NK-92 (cell line): ENCODE measurements around the gene ZNF503.

Experiments used
- DNase-seq: peaks from one replicate; lab custom pipeline; 2025; ENCODE audit not compliant: unreplicated experiment; lab: John Stamatoyannopoulos, UW

Gene ZNF503

DNA sequence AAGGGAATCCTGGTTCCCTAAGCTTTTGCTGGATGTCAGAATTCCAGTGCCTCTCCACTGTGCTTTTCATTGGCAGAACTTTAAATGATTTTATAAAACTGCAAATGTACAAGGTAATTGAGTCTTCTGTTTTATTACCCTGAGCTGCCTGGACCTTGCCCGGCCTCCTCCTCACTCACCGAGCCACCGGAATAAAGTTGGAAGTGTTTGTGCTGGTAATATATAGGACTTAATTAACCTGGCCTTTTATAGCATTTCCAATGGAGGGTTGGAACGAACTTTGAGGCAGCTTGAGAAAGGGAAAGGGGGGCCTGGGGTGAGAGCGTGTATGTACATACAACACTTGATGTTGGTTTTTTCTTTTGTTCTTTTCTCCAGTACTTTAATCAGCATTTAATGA, 43.4 kb downstream of the ZNF503 start:
- no peak for DNase-seq

DNA sequence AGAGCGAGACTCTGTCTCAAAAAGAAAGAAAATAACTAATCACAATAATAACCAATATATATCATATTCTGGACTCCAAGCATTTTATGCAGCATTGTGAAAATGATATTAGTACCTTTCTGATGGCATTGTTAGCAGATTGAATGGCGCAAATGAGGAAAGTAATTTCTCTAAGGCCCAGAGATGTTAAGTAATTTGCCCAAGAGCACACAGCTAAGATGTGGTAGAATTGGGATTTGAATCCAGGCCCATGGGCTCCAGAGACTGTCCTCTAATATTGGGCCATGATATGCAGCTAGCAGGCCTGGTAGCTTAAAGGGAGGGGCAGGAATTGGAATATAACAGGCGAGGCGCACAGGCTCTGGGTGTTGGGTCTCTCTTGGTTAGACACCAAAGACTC, 44.1 kb downstream of the ZNF503 start:
- no peak for DNase-seq

DNA sequence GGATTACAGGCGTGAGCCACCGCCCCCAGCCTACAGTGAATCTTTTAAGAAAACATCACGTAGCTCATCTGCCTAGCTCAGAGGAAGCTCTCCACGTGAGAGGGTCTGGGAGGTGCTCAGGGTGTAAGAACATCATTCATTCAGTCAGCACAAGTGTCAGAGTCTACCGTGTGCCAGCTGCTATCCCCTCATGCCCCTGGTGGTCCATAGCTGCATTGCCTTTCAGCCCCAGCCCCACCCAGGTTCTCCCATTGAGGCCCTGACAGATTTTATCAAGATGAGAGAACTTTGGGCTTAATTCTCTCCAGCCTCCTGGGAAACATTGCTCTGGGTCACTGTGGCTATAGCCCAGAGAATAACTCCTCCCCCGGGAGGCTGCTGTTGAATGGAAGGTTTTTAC, 45.1 kb downstream of the ZNF503 start:
- DNase-seq, result no peak

DNA sequence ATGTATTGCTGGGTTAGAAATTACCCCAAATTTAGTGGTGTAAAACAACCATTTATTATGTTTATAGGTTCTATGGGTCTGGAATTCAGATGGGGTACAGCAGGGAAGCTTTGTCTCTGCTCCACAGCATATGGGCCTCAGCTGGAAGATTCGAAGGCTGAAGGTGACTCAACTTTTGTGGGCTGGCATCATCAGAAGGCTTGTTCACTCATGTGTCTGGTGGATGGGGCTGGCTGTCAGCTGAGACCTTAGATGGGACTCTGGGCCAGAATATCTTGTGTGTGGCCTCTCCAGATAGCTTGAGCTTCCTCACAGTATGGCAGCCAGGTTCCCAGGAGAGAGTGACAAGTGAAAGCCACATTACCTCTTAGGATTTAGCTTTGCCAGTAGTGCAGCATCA, 45.9 kb downstream of the ZNF503 start:
- DNase-seq, result no peak

DNA sequence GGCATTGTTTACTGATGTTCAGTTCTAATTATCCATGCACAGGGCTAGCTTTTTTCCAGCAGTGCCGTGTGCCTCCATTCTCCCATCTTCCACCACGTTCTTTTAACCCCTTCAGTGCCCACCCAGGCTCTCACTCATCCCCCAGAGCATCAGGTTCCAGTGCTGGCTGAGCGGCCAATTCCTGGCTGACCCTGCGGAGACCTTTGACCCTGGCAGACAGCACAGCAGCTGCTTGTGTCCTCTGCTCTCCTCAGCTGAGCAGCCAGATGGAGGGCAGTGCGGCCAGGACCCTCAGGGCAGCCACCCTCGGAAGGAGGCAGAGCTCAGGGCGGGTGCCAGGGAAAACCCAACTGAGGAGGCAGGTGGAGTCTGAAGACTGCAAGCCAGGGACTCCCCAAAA, 48.4 kb downstream of the ZNF503 start:
- DNase-seq, result no peak

DNA sequence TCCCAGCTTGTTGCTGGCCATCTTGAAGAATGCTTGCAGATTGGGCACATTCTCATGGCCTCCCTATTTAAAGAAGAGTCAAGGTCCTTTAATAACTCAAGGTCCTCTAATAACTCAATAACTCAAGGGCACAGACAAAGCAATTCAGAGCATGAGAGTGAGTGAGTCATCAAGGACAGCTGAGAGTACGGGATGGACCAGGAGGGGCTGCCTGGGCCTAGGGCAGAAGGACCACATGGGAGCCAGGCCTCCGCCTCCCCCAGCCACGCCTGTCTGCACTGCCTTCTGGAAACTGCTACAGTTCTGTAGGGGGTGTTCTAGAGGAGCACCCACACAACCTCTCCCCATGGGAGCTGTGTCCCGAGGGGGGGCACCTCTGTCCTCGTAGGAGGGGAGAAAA, 48.9 kb downstream of the ZNF503 start:
- no peak for DNase-seq

DNA sequence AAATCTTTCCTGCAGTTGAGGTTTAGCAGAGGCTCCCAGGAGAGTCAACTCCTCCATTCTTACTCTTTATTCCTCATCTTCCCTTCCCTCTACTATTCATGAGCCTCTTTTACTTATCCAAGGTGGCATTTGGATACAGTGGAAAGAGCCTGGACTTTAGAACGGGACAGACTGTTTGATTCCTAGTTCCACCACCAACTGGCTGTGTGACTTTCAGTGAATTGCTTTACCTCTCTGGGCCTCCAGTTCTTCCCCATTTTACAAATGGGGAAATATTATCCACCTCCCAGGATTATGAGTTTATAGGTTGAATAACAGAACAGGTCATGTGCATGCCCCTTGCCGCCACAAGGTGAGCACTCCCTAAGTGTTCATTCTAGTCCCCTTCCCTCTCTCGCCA, 49.9 kb downstream of the ZNF503 start:
- no peak for DNase-seq

DNA sequence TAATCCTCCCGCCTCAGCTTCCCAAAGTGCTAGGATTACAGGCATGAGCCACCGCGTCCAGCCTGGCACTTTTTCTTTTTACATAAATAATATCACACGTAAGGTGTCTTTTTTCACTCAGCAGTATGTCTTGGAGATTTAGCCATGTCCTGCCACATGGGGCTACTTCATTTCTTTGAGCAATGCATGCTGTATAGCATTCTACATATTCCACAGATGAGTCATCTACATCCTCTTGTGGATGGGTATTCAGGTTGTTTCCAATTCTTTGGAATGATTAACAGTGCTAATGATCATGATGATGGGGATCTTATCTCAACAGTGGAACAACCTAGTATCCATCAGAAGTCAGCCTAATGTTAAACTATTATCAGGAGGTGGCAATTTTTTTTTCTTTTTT, 50.8 kb downstream of the ZNF503 start:
- no peak for DNase-seq
